Fibroblast of pulmonary artery (primary cell): ENCODE results near the gene NBL1.

Experiments
- DNase-seq: peaks from one replicate; pipeline ENCODE4 v3.0.0-alpha.2; 2010; ENCODE audit warnings: low read depth
- H3K4me3 ChIP-seq: replicated peaks from 2 replicates; pipeline ENCODE4 v1.5.1; 2011; ENCODE audit warnings: low read depth, mild to moderate bottlenecking, control low read depth, low read length, moderate library complexity
- TF ChIP-seq, protein P1 (sequence below): IDR thresholded peaks from 2 replicates; pipeline ENCODE4 v1.5.1; 2011; ENCODE audit warnings: mild to moderate bottlenecking, control low read depth, low read length, inconsistent platforms; ENCODE audit errors: missing control alignments

NBL1 gene

DNA sequence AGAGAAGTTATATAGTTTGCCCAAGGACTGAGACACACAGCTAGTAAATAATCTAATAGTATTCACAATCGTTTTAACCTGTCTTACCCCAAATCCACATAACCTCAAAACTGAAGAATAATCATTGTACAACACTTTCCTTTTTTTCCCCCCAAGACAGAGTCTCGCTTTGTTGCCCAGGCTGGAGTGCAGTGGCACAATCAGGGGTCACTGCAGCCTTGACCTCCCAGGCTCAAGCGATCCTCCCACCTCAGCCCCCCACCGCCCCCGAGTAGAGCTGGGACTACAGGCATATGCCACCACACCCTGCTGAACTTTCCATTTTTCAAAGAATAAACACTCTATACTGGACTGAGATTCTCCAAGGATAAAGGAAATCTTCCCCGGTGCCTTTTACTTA lies 28.7 kb upstream of the NBL1 start:
- no peak overlapping the region for H3K4me3 ChIP-seq
- TF ChIP-seq, protein P1, sequence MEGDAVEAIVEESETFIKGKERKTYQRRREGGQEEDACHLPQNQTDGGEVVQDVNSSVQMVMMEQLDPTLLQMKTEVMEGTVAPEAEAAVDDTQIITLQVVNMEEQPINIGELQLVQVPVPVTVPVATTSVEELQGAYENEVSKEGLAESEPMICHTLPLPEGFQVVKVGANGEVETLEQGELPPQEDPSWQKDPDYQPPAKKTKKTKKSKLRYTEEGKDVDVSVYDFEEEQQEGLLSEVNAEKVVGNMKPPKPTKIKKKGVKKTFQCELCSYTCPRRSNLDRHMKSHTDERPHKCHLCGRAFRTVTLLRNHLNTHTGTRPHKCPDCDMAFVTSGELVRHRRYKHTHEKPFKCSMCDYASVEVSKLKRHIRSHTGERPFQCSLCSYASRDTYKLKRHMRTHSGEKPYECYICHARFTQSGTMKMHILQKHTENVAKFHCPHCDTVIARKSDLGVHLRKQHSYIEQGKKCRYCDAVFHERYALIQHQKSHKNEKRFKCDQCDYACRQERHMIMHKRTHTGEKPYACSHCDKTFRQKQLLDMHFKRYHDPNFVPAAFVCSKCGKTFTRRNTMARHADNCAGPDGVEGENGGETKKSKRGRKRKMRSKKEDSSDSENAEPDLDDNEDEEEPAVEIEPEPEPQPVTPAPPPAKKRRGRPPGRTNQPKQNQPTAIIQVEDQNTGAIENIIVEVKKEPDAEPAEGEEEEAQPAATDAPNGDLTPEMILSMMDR: no peak
- no peak for DNase-seq

DNA sequence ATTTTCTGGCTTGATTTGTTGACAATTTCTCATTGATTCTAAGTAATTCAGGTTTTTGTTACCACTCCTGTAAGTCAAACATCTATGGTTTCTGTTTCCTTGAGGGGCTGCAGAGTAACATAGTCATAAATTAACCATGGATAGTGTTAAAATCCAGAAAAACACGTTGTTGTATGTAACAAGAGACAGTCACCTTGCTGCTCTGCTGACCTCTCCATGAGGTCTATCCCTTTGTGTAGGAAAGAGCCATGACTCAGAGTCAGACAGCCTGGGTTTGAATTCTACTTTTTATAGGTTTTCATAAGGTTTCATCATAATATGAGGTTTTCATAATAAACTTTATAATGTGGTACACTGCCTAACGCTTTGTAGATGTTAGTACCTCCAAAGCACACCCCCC lies 27.6 kb upstream of the NBL1 start:
- no peak overlapping the region for H3K4me3 ChIP-seq
- DNase-seq: peak; percentile 24
- TF ChIP-seq, protein P1: no peak

DNA sequence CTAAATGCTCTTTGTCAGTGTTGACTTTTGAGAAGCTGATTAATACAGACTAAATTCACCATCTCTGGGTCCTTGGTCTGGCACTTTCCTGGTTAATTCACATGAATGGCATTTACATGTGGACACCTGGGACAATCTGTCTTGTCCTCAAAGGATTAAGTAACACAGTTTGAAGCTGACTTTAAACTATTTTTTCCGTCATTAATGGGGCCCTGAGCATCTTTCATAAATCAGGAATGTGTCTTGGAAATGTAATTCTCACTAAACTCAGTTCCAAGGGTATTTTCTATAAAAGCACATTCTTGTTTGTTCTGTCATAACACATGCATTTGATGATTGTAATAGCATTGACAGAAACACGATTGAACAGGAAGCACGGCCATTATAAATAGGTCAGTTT lies 26.7 kb upstream of the NBL1 start:
- no peak for DNase-seq
- H3K4me3 ChIP-seq: no peak overlapping the region
- TF ChIP-seq, protein P1: no peak

DNA sequence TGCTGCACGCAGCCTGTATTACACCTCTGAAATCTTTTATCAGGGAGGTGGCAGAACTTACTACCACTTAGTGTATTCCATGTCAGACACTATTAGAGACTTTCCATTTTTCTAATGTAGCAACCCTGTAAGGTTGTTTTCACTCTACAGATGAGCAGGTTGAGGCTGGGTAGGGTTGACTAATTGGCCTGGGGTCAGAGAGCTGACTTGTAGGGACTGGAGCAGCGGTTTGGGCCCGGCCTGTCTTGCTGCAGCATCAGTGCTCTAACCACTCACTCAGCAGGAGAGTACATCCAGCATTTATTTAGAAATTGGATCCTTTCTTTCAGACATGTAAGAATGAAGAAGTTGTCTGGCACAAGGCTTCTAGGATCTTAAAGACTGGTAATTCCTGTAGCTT lies 25.7 kb upstream of the NBL1 start:
- TF ChIP-seq, protein P1: no peak
- H3K4me3 ChIP-seq: no peak overlapping the region

GRCh38 chr1:19619697-19620384 lies 24.3 kb upstream of the NBL1 start:
- H3K4me3 ChIP-seq: no peak overlapping the region
- TF ChIP-seq, protein P1: no peak
- no peak for DNase-seq

More for the DNA sequence above, 25.7 kb upstream of the NBL1 start:
- no peak for DNase-seq

DNA sequence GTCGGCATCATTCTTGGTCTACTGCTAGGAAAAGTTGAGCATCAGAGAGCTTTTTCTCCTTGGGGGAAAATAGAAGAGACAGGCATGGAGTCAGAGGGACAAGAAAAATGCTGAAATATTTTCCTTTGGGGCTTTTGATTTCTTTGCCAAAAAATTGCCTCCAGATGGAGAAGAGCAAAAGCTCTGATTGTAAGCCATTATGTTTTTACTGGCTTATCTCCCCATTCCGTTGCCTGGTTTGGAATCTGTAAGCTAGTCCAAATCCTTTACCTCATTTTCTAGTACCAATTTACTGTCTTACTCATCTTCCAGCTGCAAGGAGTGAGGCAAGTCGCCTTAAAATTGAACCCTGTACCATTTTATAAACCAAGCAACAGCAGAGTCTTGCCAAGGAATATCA lies 23.3 kb upstream of the NBL1 start:
- no peak for DNase-seq
- TF ChIP-seq, protein P1: no peak
- no peak overlapping the region for H3K4me3 ChIP-seq
